Type B pancreatic cell (in vitro differentiated cells): ENCODE results near the gene FXN. TPM values are rescaled to one million over a fixed set of nuclear protein-coding genes. Genes with fewer than 3 reads are reported as not detected.

Source experiments
- DNase-seq: peaks from one replicate; pipeline ENCODE4 v3.0.0; 2021; ENCODE audit warnings: mixed read lengths; ENCODE audit not compliant: unreplicated experiment; ENCODE audit errors: extremely low spot score
- H3K27ac Mint-ChIP-seq: 2 replicates; pipeline ENCODE4 v1.8.0; 2021; ENCODE audit warnings: mild to moderate bottlenecking, mixed read lengths
- H3K27me3 Mint-ChIP-seq: 2 replicates; pipeline ENCODE4 v1.8.0; 2021; ENCODE audit warnings: mixed read lengths
- H3K36me3 Mint-ChIP-seq: 2 replicates; pipeline ENCODE4 v1.8.0; 2021; ENCODE audit warnings: mixed read lengths
- H3K4me1 Mint-ChIP-seq: one replicate; pipeline ENCODE4 v1.8.0; 2021; ENCODE audit warnings: mixed read lengths; ENCODE audit not compliant: unreplicated experiment
- H3K4me3 Mint-ChIP-seq: 2 replicates; pipeline ENCODE4 v1.8.0; 2021; ENCODE audit warnings: mild to moderate bottlenecking, mixed read lengths
- H3K9me3 Mint-ChIP-seq: 2 replicates; pipeline ENCODE4 v1.8.0; 2021; ENCODE audit warnings: mixed read lengths
- CTCF ChIP-seq: fragments of 200-600 bp; sonication (generic); conservative IDR thresholded peaks from 2 replicates; pipeline ENCODE4 v1.5.0; 2021; ENCODE audit warnings: antibody characterized with exemption, mild to moderate bottlenecking
- total RNA-seq: library from RNA; stranded (reverse); gene quantifications from 2 replicates; pipeline ENCODE4 v1.2.1, GENCODE V29; 2021; ENCODE audit warnings: low replicate concordance

The FXN gene
- total RNA-seq, 1 donor from 2014 or later, result 22.0 TPM

- Mint-ChIP-seq H3K27me3 (peaks cover under 1% of the 10 kb centered on the region), H3K4me3 (no peak overlapping the region), H3K4me1 (no peaks in the 10 kb centered on the region), H3K27ac (no peak overlapping the region), H3K36me3 (no peaks in the 10 kb centered on the region), H3K9me3 (no peaks in the 10 kb centered on the region)
- DNase-seq, result no peak
- no peak for TF ChIP-seq CTCF
These were observed 30.7 kb upstream of the FXN start for GRCh38 chr9:69004836-69005235.

- Mint-ChIP-seq H3K4me3 (no peak overlapping the region), H3K36me3 (no peaks in the 10 kb centered on the region)
- TF ChIP-seq CTCF, result no peak
These were observed 25.8 kb upstream of the FXN start for GRCh38 chr9:69009708-69010107.

GRCh38 chr9:69012696-69013381 is 22.7 kb upstream of the FXN start:
- Mint-ChIP-seq H3K36me3 (no peaks in the 10 kb centered on the region), H3K9me3 (no peaks in the 10 kb centered on the region), H3K4me1 (no peaks in the 10 kb centered on the region), H3K27me3 (no peaks in the 10 kb centered on the region), H3K4me3 (no peak overlapping the region), H3K27ac (no peak overlapping the region)
- no peak for TF ChIP-seq CTCF
- DNase-seq, result no peak

More at GRCh38 chr9:69009708-69010107, 25.8 kb upstream of the FXN start:
- H3K27me3 Mint-ChIP-seq, result no peaks in the 10 kb centered on the region
- no peaks in the 10 kb centered on the region for H3K4me1 Mint-ChIP-seq
- H3K27ac Mint-ChIP-seq, result no peak overlapping the region
- no peak for DNase-seq
- no peaks in the 10 kb centered on the region for H3K9me3 Mint-ChIP-seq

- Mint-ChIP-seq H3K4me1 (no peaks in the 10 kb centered on the region), H3K36me3 (no peaks in the 10 kb centered on the region), H3K27me3 (no peaks in the 10 kb centered on the region), H3K9me3 (no peaks in the 10 kb centered on the region), H3K27ac (no peak overlapping the region), H3K4me3 (no peak overlapping the region)
- TF ChIP-seq CTCF, result no peak
- DNase-seq, result no peak
These were observed 22.2 kb upstream of the FXN start for GRCh38 chr9:69013382-69013727.

GRCh38 chr9:69014013-69014412 is 21.5 kb upstream of the FXN start, which contains the start of gene PRKACG:
PRKACG (minus strand) TSS chr9:69014113; CDS start chr9:69014092, 21 bp downstream.
- no peak within 1 kb of the TSS for H3K4me3 Mint-ChIP-seq
- no peak for DNase-seq
- no peaks in the 10 kb centered on the region for H3K27me3 Mint-ChIP-seq
- H3K36me3 Mint-ChIP-seq, result no peaks in the 10 kb centered on the region
- no peaks in the 10 kb centered on the region for H3K9me3 Mint-ChIP-seq
- H3K27ac Mint-ChIP-seq, result no peak within 1 kb of the TSS
- no peaks in the 10 kb centered on the region for H3K4me1 Mint-ChIP-seq
- no peak for TF ChIP-seq CTCF
